ENCODE data around the gene SAG.

DNA sequence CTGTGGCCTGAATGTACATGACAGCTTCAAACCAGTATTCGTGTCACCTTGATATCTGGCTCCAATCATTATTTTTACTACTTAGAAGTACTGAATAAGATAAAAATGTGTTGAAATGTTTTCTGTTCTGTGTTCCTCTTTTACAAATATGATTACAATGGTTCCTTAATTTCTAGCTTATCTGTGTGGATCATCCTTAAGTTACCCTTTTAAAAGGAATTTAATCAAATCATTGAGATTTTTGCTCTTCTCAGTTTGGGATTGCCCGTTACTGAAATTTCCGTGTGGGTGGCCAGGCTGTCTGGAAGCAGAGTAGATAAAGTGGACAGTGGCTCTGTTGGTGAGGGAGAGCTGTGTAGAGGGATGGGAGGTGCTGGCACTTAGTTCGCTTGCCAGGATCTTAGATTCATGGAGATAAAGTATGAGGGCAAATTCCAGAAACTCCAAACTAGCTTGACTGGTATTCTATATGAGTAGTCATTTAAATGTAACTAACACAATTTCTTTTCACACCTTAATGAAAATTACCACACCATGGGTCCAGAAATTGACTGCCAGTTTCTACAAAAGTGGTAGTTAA, 27.4 kb upstream of the SAG start:
- TF ChIP-seq, protein P1, sequence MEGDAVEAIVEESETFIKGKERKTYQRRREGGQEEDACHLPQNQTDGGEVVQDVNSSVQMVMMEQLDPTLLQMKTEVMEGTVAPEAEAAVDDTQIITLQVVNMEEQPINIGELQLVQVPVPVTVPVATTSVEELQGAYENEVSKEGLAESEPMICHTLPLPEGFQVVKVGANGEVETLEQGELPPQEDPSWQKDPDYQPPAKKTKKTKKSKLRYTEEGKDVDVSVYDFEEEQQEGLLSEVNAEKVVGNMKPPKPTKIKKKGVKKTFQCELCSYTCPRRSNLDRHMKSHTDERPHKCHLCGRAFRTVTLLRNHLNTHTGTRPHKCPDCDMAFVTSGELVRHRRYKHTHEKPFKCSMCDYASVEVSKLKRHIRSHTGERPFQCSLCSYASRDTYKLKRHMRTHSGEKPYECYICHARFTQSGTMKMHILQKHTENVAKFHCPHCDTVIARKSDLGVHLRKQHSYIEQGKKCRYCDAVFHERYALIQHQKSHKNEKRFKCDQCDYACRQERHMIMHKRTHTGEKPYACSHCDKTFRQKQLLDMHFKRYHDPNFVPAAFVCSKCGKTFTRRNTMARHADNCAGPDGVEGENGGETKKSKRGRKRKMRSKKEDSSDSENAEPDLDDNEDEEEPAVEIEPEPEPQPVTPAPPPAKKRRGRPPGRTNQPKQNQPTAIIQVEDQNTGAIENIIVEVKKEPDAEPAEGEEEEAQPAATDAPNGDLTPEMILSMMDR (IDR thresholded peaks at IDR 0.05) = no peak
- TF ChIP-seq POLR2AphosphoS5 (IDR thresholded peaks at IDR 0.05) (no peak), POLR2A (IDR thresholded peaks at IDR 0.05) (no peak), EP300 (IDR thresholded peaks at IDR 0.05) (no peak)

All from gastroesophageal sphincter (tissue), 3 donors.